PFSK-1 (cell line): ENCODE data around the gene ADGB.

ENCODE experiments used
- FOXP2 ChIP-seq: optimal IDR thresholded peaks from 2 replicates; pipeline ENCODE3; 2011; ENCODE audit warnings: borderline replicate concordance, control low read depth, inconsistent platforms; ENCODE audit not compliant: insufficient read depth; ENCODE audit errors: extremely low read length, extremely low read depth
- POLR2AphosphoS5 ChIP-seq: IDR thresholded peaks from 2 replicates; pipeline ENCODE4 v1.6.1; 2012; ENCODE audit warnings: low read depth, mild to moderate bottlenecking, control low read depth, low read length, moderate library complexity
- REST ChIP-seq, 2 experiments: IDR thresholded peaks; 2 replicates each; pipeline versions ENCODE4 v1.6.1 to v1.8.0; 2011 to 2012; ENCODE audit warnings: low read depth in 2 of 2, low read length in 2 of 2, control low read depth in 1 of 2, inconsistent platforms in 1 of 2, mild to moderate bottlenecking in 1 of 2, moderate library complexity in 1 of 2; ENCODE audit not compliant: insufficient read depth in 1 of 2
- SIN3A ChIP-seq: IDR thresholded peaks from 2 replicates; pipeline ENCODE4 v1.6.1; 2012; ENCODE audit warnings: mild to moderate bottlenecking, low read length, moderate library complexity, borderline replicate concordance; ENCODE audit not compliant: insufficient read depth
- TAF1 ChIP-seq: IDR thresholded peaks from 2 replicates; pipeline ENCODE4 v1.6.1; 2012; ENCODE audit warnings: low read length, control low read depth, borderline replicate concordance; ENCODE audit not compliant: insufficient read depth

- TF ChIP-seq TAF1 = no peak
- TF ChIP-seq SIN3A = no peak
- no peak for TF ChIP-seq POLR2AphosphoS5
- no peak for TF ChIP-seq REST (IDR thresholded peaks at IDR 0.05; ENCODE audit: insufficient read depth in 1 of 2, low read depth in 2 of 2, low read length in 2 of 2)
- TF ChIP-seq FOXP2 = no peak
These were observed 52.2 kb downstream of the ADGB start for GRCh38 chr6:146650799-146651481.
